Measurements from ENCODE around the gene ARL10.

- TF ChIP-seq CTCF (IDR thresholded peaks at IDR 0.05) (no peak), EZH2 (IDR thresholded peaks at IDR 0.05; ENCODE audit: borderline replicate concordance, insufficient read depth, low read depth, low read length, poor library complexity, severe bottlenecking) (no peak)
Measured at GRCh38 chr5:176413709-176414191, 48.5 kb downstream of the ARL10 start.
